H1 (cell line): ENCODE results near the gene PPARA. TPM values are rescaled to one million over a fixed set of nuclear protein-coding genes. Genes with fewer than 3 reads are reported as not detected.

Experiments used
- CTCF ChIA-PET: fragments of 300-600 bp; sonication (Branson Sonifier 250); formaldehyde crosslinking; loops from one replicate; lab custom pipeline; 2021; ENCODE audit not compliant: partially characterized antibody; lab: Charles Lee
- POLR2A ChIA-PET: fragments of 300-600 bp; sonication (Branson Sonifier 250); formaldehyde crosslinking; loops from one replicate; lab custom pipeline; 2021; ENCODE audit warnings: inconsistent platforms; ENCODE audit not compliant: partially characterized antibody; lab: Charles Lee
- DNase-seq, 2 experiments: peaks; one replicate each; pipeline versions ENCODE4 v3.0.0 to v3.0.0-alpha.2; 2010 to 2022; ENCODE audit warnings: low spot score in 2 of 2, low read depth in 1 of 2, mixed read lengths in 1 of 2
- FAIRE-seq: peaks from 2 replicates; lab custom pipeline; 2011; peaks lifted over from hg19 to GRCh38; lab: Jason Lieb, UNC
- H2AFZ ChIP-seq: 2 replicates; pipeline ENCODE4 v1.8.1; 2012; ENCODE audit warnings: low read length, inconsistent platforms
- H2AK5ac ChIP-seq: 2 replicates; pipeline ENCODE4 v1.6.1; 2013; ENCODE audit warnings: low read depth, low read length
- H2BK120ac ChIP-seq: replicated peaks from 2 replicates; pipeline ENCODE3; 2013; ENCODE audit warnings: low read depth, low read length, inconsistent platforms
- H2BK12ac ChIP-seq: 2 replicates; pipeline ENCODE4 v1.6.1; 2013; ENCODE audit warnings: low read depth, low read length
- H2BK15ac ChIP-seq: 2 replicates; pipeline ENCODE4 v1.6.1; 2013; ENCODE audit warnings: low read length
- H2BK20ac ChIP-seq: 2 replicates; pipeline ENCODE4 v1.6.1; 2013; ENCODE audit warnings: low read length
- H2BK5ac ChIP-seq: 2 replicates; pipeline ENCODE4 v1.6.1; 2013; ENCODE audit warnings: low read depth, low read length
- H3K14ac ChIP-seq: 2 replicates; pipeline ENCODE4 v1.6.1; 2013; ENCODE audit warnings: inconsistent platforms; ENCODE audit not compliant: insufficient read length
- H3K18ac ChIP-seq: 2 replicates; pipeline ENCODE4 v1.6.1; 2013; ENCODE audit warnings: low read length; ENCODE audit errors: extremely low read depth
- H3K23ac ChIP-seq: 2 replicates; pipeline ENCODE4 v1.6.1; 2013; ENCODE audit warnings: inconsistent platforms; ENCODE audit not compliant: insufficient read length
- H3K23me2 ChIP-seq: 2 replicates; pipeline ENCODE4 v1.6.1; 2013; ENCODE audit warnings: low read depth, low read length
- H3K27ac ChIP-seq: 2 replicates; pipeline ENCODE4 v1.6.1; 2011; ENCODE audit warnings: low read depth, low read length, inconsistent platforms
- H3K27me3 ChIP-seq, 4 experiments: replicated peaks in 1 of 4; 1 replicate in 1 of 4; 2 replicates in 3 of 4; pipeline versions ENCODE4 v1.6.1 to v1.8.1; 2011 to 2013; ENCODE audit warnings: low read length in 3 of 4, mild to moderate bottlenecking in 3 of 4, inconsistent platforms in 2 of 4, mixed read lengths in 2 of 4, moderate library complexity in 1 of 4; ENCODE audit not compliant: control insufficient read depth in 3 of 4, insufficient read depth in 3 of 4; ENCODE audit errors: extremely low read depth in 1 of 4
- H3K36me3 ChIP-seq, 4 experiments: 2 replicates each; pipeline versions ENCODE4 v1.6.1 to v1.8.1; 2011 to 2013; ENCODE audit warnings: mild to moderate bottlenecking in 4 of 4, low read length in 3 of 4, moderate library complexity in 2 of 4, control low read depth in 1 of 4, inconsistent platforms in 1 of 4; ENCODE audit not compliant: insufficient read depth in 4 of 4, control insufficient read depth in 2 of 4
- H3K4ac ChIP-seq: replicated peaks from 2 replicates; pipeline ENCODE3; 2013; ENCODE audit warnings: low read length, low read depth, mixed read lengths, inconsistent platforms; ENCODE audit not compliant: insufficient read length
- H3K4me1 ChIP-seq, 4 experiments: replicated peaks in 1 of 4; 1 replicate in 1 of 4; 2 replicates in 3 of 4; pipeline versions ENCODE4 v1.6.1 to v1.8.1; 2011 to 2013; ENCODE audit warnings: low read length in 3 of 4, inconsistent platforms in 2 of 4, mixed read lengths in 1 of 4; ENCODE audit not compliant: insufficient read depth in 4 of 4, control insufficient read depth in 3 of 4
- H3K4me2 ChIP-seq, 2 experiments: 2 replicates each; pipeline versions ENCODE4 v1.6.1 to v1.8.1; 2011 to 2013; ENCODE audit warnings: low read depth in 2 of 2, low read length in 2 of 2, control low read depth in 1 of 2, inconsistent platforms in 1 of 2, mild to moderate bottlenecking in 1 of 2; ENCODE audit not compliant: insufficient read depth in 1 of 2
- H3K4me3 ChIP-seq, 4 experiments: fragments of 200-600, 300-600 bp in 1 of 4; sonication (generic), shearing (Covaris generic), sonication (Bioruptor Twin) in 1 of 4; 2 replicates each; pipeline versions ENCODE4 v1.5.1 to v1.8.1; 2011 to 2016; ENCODE audit warnings: low read length in 4 of 4, low read depth in 3 of 4, control low read depth in 2 of 4, inconsistent platforms in 2 of 4, mild to moderate bottlenecking in 2 of 4, mixed read lengths in 1 of 4, moderate library complexity in 1 of 4; ENCODE audit not compliant: insufficient read depth in 2 of 4; ENCODE audit errors: extremely low read depth in 1 of 4
- H3K56ac ChIP-seq: replicated peaks from 2 replicates; pipeline ENCODE3; 2013; ENCODE audit warnings: low read depth, mild to moderate bottlenecking, mixed read lengths, low read length, inconsistent platforms; ENCODE audit not compliant: insufficient read length
- H3K79me1 ChIP-seq: 2 replicates; pipeline ENCODE4 v1.6.1; 2013; ENCODE audit warnings: low read depth, low read length, control low read depth
- H3K79me2 ChIP-seq, 2 experiments: 2 replicates each; pipeline versions ENCODE4 v1.6.1 to v1.8.1; 2012 to 2013; ENCODE audit warnings: low read length in 2 of 2, mild to moderate bottlenecking in 2 of 2, inconsistent platforms in 1 of 2; ENCODE audit not compliant: insufficient read depth in 2 of 2, control insufficient read depth in 1 of 2
- H3K9ac ChIP-seq, 4 experiments: replicated peaks in 1 of 4; 1 replicate in 1 of 4; 2 replicates in 3 of 4; pipeline versions ENCODE4 v1.6.1 to v1.8.1; 2011 to 2013; ENCODE audit warnings: low read depth in 3 of 4, low read length in 3 of 4, control low read depth in 2 of 4, mild to moderate bottlenecking in 2 of 4, moderate library complexity in 2 of 4, inconsistent platforms in 1 of 4; ENCODE audit errors: extremely low read depth in 1 of 4
- H3K9me3 ChIP-seq, 2 experiments: 2 replicates each; pipeline versions ENCODE4 v1.6.1 to v1.8.1; 2012 to 2013; ENCODE audit warnings: mild to moderate bottlenecking in 2 of 2, moderate library complexity in 2 of 2, control low read depth in 1 of 2, inconsistent platforms in 1 of 2, low read depth in 1 of 2, low read length in 1 of 2, mixed read lengths in 1 of 2; ENCODE audit not compliant: insufficient read depth in 2 of 2
- H4K20me1 ChIP-seq, 2 experiments: replicated peaks in 1 of 2; 2 replicates each; pipeline versions ENCODE3 to v1.8.1; 2011 to 2013; ENCODE audit warnings: inconsistent platforms in 2 of 2, low read length in 2 of 2, mild to moderate bottlenecking in 1 of 2; ENCODE audit not compliant: insufficient read depth in 2 of 2, control insufficient read depth in 1 of 2
- H4K5ac ChIP-seq: 2 replicates; pipeline ENCODE4 v1.6.1; 2013; ENCODE audit warnings: low read length, low read depth, mixed read lengths, inconsistent platforms; ENCODE audit not compliant: insufficient read length
- H4K8ac ChIP-seq: 2 replicates; pipeline ENCODE4 v1.8.0; 2013; ENCODE audit warnings: mild to moderate bottlenecking, moderate library complexity, low read length, inconsistent platforms; ENCODE audit not compliant: insufficient read depth; ENCODE audit errors: extremely low read depth
- H4K91ac ChIP-seq: replicated peaks from 2 replicates; pipeline ENCODE3; 2013; ENCODE audit warnings: low read length, mixed read lengths, inconsistent platforms; ENCODE audit not compliant: insufficient read length
- BCL11A ChIP-seq, 2 experiments: IDR thresholded peaks; one replicate each; pipeline ENCODE4 v1.6.1; 2011; ENCODE audit warnings: low read depth in 2 of 2, low read length in 2 of 2, mild to moderate bottlenecking in 2 of 2
- EGR1 ChIP-seq: IDR thresholded peaks from 2 replicates; pipeline ENCODE4 v1.6.1; 2011; ENCODE audit warnings: low read depth, low read length, borderline replicate concordance
- GABPA ChIP-seq: IDR thresholded peaks from 2 replicates; pipeline ENCODE4 v1.6.1; 2011; ENCODE audit warnings: mild to moderate bottlenecking, low read length, moderate library complexity, borderline replicate concordance; ENCODE audit not compliant: insufficient read depth
- RAD21 ChIP-seq, 2 experiments: IDR thresholded peaks in 1 of 2; conservative IDR thresholded peaks in 1 of 2; 2 replicates each; pipeline ENCODE4 v1.6.1; 2011; ENCODE audit warnings: low read depth in 2 of 2, low read length in 2 of 2, improper control_type of control experiment in 1 of 2, inconsistent platforms in 1 of 2, mild to moderate bottlenecking in 1 of 2, moderate library complexity in 1 of 2
- SIRT6 ChIP-seq: IDR thresholded peaks from one replicate; pipeline ENCODE4 v1.7.1; 2012; ENCODE audit warnings: low read length, inconsistent platforms
- ZNF274 ChIP-seq: IDR thresholded peaks from 2 replicates; pipeline ENCODE4 v1.7.0; 2012; ENCODE audit warnings: low read length, borderline replicate concordance; ENCODE audit errors: extremely low read depth
- WGBS, 2 experiments: shearing (Covaris generic) in 1 of 2; methylation state at CpG; one replicate each; pipeline versions ENCODE4 v1.1.6 to v1.1.7; 2013 to 2015; ENCODE audit warnings: low lambda C conversion rate in 2 of 2, mixed read lengths in 2 of 2, inconsistent platforms in 1 of 2, low coverage in 1 of 2, missing lambda C conversion rate in 1 of 2; ENCODE audit not compliant: insufficient replicate concordance in 2 of 2, insufficient coverage in 1 of 2, insufficient read length in 1 of 2; ENCODE audit errors: extremely low coverage in 1 of 2, missing lambda C conversion rate in 1 of 2; 5-methylcytosine and 5-hydroxymethylcytosine counted together
- polyA plus RNA-seq, 7 experiments: library from polyadenylated mRNA; depleted of rRNA in 3 of 7; stranded (reverse) in 5 of 7; unstranded in 2 of 7; fragments of >200 nt in 5 of 7; fragments of 200-250 nt in 2 of 7; gene quantifications; 1 replicate in 5 of 7; 2 replicates in 1 of 7; 4 replicates in 1 of 7; pipeline versions ENCODE4 v1.2.1 to v1.2.3, GENCODE V29; 2011 to 2013; ENCODE audit warnings: missing spikeins in 2 of 7, mixed read lengths in 2 of 7
- total RNA-seq: library from RNA; stranded (reverse); fragmentation: NEBNext Ultra II Directional; extraction: Animal tissue kit (Norgen Biotek cat#: 25700); gene quantifications from 2 replicates; pipeline ENCODE4 v1.2.1, GENCODE V29; 2021

PPARA gene
- total and polyA plus RNA-seq, 2 of the 8 experiments (the other 6 are each of a cell fraction or from before 2014, with no cell fraction given): 3.1 to 8.2 TPM

- no peak overlapping the region for H2AK5ac ChIP-seq
- DNase-seq: no peak
- H4K8ac ChIP-seq: peak overlapping the region; percentile 85; the same call in 1 of the 2 replicates
- H4K20me1 ChIP-seq: peaks cover 0 to 7% of the 10 kb centered on the region in 2 experiments
- H3K9ac ChIP-seq: no peak overlapping the region
- H2BK120ac ChIP-seq: no peak overlapping the region
- no peak overlapping the region for H3K23ac ChIP-seq
- POLR2A ChIA-PET: no interaction called here
- CTCF ChIA-PET: no interaction called here
- no peak overlapping the region for H3K14ac ChIP-seq
- H3K18ac ChIP-seq: no peak overlapping the region
- WGBS, 2 experiments: 87% methylated on average over 10 of the region's 10 CpGs; no CpG with 5 or more reads in 1 of the 2 experiments
- H3K27me3 ChIP-seq: no peaks in the 10 kb centered on the region
- H3K23me2 ChIP-seq: no peaks in the 10 kb centered on the region
- no peak overlapping the region for H3K4ac ChIP-seq
- H2AFZ ChIP-seq: no peak overlapping the region
- H3K9me3 ChIP-seq: no peaks in the 10 kb centered on the region
- no peak overlapping the region for H4K91ac ChIP-seq
- no peak overlapping the region for H3K27ac ChIP-seq
- TF ChIP-seq BCL11A (IDR thresholded peaks at IDR 0.05; ENCODE audit: low read depth in 2 of 2, low read length in 2 of 2) (no peak), SIRT6 (no peak), ZNF274 (no peak), RAD21 (IDR thresholded peaks at IDR 0.05 in 1 of 2, conservative IDR thresholded peaks at IDR 0.05 in 1 of 2; ENCODE audit: low read depth in 2 of 2, low read length in 2 of 2) (no peak), EGR1 (no peak), GABPA (no peak)
- H2BK20ac ChIP-seq: no peak overlapping the region
- H3K36me3 ChIP-seq: no peaks in the 10 kb centered on the region
- H3K56ac ChIP-seq: no peak overlapping the region
- H2BK15ac ChIP-seq: no peak overlapping the region
- H2BK12ac ChIP-seq: no peak overlapping the region
- no peaks in the 10 kb centered on the region; a peak in 2 of 7 replicates for H3K4me1 ChIP-seq
- H3K79me1 ChIP-seq: no peaks in the 10 kb centered on the region
- H3K79me2 ChIP-seq: no peaks in the 10 kb centered on the region
- H3K4me3 ChIP-seq: no peak overlapping the region
- no peak overlapping the region for H4K5ac ChIP-seq
- H2BK5ac ChIP-seq: no peak overlapping the region
- no peak for FAIRE-seq
- no peak overlapping the region for H3K4me2 ChIP-seq
Measured at GRCh38 chr22:46224898-46225290, 74.6 kb downstream of the PPARA start.
